AG04450 (cell line): ENCODE measurements around the gene OR7G2. TPM values are rescaled to one million over a fixed set of nuclear protein-coding genes. Genes with fewer than 3 reads are reported as not detected.

Experiments used
- CTCF ChIA-PET: fragments of 300-600, 350-600 bp; formaldehyde crosslinking; extraction: SDS; loops from one replicate; lab custom pipeline; 2022; ENCODE audit warnings: antibody characterized with exemption, inconsistent platforms; lab: Charles Lee
- POLR2A ChIA-PET: fragments of 350-600 bp; formaldehyde crosslinking; extraction: SDS; loops from one replicate; lab custom pipeline; 2021; ENCODE audit warnings: antibody characterized with exemption, inconsistent platforms; lab: Yijun Ruan, JAX
- DNase-seq: peaks from one replicate; pipeline ENCODE4 v3.0.0-alpha.2; 2011; ENCODE audit warnings: low read depth, low spot score
- H3K27ac ChIP-seq: one replicate; pipeline ENCODE4 v1.5.1; 2012; ENCODE audit warnings: low read depth, low read length, control low read depth
- H3K27me3 ChIP-seq: one replicate; pipeline ENCODE4 v1.6.0; 2012; ENCODE audit warnings: low read length; ENCODE audit not compliant: control insufficient read depth, insufficient read depth
- H3K4me3 ChIP-seq: 2 replicates; pipeline ENCODE4 v1.5.1; 2011; ENCODE audit warnings: mild to moderate bottlenecking, low read depth, low read length, control low read depth
- H3K9me3 ChIP-seq: 2 replicates; pipeline ENCODE4 v1.5.1; 2012; ENCODE audit warnings: low read length; ENCODE audit not compliant: control insufficient read depth, insufficient read depth
- polyA plus RNA-seq: library from polyadenylated mRNA; depleted of rRNA; stranded (reverse); fragments of >200 nt; gene quantifications from 2 replicates; pipeline ENCODE4 v1.2.3, GENCODE V29; 2011
- TF ChIP-seq, protein P1 (sequence below): IDR thresholded peaks from 2 replicates; pipeline ENCODE4 v1.5.1; 2011; ENCODE audit warnings: low read depth, low read length, control low read depth, inconsistent platforms

The OR7G2 gene
- polyA plus RNA-seq, 1 experiment, result not detected

DNA sequence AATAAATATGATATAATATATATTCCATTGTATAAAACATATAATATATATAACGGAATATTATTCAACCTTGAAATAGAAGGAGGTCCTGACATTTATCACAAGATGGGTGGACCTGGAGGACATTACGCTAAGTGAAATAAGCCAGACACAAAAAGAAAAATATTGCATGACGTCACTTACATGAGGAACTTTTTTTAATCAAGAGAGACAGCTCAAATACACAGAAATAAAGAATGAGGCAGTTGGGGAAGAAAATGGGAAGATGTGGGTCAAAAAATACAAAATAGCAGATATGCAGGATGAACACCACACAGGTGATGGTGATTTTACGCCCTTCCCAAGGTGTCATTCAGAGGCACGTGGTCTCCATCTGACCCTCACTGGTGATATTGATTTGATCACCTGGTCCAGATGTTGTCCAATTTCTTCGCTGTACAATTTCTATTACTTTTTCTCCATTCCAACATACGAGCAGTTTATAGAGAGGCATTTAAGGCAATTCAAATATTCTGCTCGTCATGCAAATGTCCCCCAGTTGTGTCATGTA is 32.4 kb upstream of the OR7G2 start:
- H3K4me3 ChIP-seq, result peak overlapping the region; percentile 68
- H3K27ac ChIP-seq, result no peak overlapping the region
- H3K9me3 ChIP-seq, result peaks cover 6% of the 10 kb centered on the region
- no peak for DNase-seq
- TF ChIP-seq, protein P1, sequence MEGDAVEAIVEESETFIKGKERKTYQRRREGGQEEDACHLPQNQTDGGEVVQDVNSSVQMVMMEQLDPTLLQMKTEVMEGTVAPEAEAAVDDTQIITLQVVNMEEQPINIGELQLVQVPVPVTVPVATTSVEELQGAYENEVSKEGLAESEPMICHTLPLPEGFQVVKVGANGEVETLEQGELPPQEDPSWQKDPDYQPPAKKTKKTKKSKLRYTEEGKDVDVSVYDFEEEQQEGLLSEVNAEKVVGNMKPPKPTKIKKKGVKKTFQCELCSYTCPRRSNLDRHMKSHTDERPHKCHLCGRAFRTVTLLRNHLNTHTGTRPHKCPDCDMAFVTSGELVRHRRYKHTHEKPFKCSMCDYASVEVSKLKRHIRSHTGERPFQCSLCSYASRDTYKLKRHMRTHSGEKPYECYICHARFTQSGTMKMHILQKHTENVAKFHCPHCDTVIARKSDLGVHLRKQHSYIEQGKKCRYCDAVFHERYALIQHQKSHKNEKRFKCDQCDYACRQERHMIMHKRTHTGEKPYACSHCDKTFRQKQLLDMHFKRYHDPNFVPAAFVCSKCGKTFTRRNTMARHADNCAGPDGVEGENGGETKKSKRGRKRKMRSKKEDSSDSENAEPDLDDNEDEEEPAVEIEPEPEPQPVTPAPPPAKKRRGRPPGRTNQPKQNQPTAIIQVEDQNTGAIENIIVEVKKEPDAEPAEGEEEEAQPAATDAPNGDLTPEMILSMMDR, result no peak
- ChIA-PET CTCF (no interaction called here), POLR2A (no interaction called here)
- no peaks in the 10 kb centered on the region for H3K27me3 ChIP-seq

DNA sequence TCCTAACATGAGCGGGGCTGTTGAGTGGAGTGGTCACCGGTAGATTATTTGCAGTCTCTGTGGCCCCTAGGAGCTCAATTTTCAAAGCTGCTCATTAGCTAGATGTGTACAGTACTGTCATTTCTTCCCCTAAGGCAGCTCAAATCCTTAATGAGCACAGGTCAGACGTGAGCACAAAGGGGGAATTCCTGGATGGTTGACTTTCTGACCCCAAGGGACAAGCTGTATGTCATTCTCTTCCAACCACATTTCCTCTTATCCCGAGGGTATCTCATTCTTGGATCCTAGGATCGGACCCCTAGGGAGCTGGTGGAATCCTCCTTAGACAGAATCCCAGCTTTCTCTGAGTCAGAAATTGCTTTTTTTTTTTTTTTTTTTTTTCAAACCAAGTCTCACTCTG is 25.1 kb upstream of the OR7G2 start:
- H3K27ac ChIP-seq, result no peak overlapping the region
- H3K9me3 ChIP-seq, result peaks cover 10% of the 10 kb centered on the region; the same call in 1 of the 2 replicates
- ChIA-PET CTCF (interaction anchor here (0.6 to 0.7 kb wide), 3 partner anchors 38 to 665 kb away, joined by 3 to 4 read pairs (median 4); no protein-coding TSS in a partner anchor), POLR2A (no interaction called here)
- DNase-seq, result no peak
- TF ChIP-seq, protein P1, result no peak
- no peak overlapping the region for H3K4me3 ChIP-seq
- no peaks in the 10 kb centered on the region for H3K27me3 ChIP-seq

DNA sequence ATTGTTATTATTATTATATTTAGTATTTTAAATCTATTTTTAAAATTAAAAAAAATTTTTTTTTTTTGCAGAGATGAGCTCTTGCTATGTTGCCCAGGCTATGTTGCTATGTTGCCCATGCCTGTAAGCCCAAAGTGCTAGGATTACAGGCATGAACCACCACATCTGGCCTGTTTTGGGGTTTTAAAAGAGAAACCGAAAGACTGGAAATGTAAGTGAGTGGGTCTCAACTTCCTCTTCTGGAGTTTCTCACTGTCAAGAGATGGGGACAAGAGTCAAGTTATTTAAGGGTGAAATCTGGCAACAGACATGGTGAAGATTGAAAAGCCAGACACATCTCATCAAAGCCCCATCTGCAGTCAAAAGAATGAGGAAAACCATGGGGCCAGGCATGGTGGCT is 23.7 kb upstream of the OR7G2 start:
- TF ChIP-seq, protein P1, result no peak
- DNase-seq, result no peak
- Histone ChIP-seq H3K4me3 (no peak overlapping the region), H3K27ac (no peak overlapping the region), H3K27me3 (no peaks in the 10 kb centered on the region), H3K9me3 (peaks cover 10% of the 10 kb centered on the region; the same call in 1 of the 2 replicates)
- CTCF ChIA-PET, result no interaction called here
- POLR2A ChIA-PET, result no interaction called here

DNA sequence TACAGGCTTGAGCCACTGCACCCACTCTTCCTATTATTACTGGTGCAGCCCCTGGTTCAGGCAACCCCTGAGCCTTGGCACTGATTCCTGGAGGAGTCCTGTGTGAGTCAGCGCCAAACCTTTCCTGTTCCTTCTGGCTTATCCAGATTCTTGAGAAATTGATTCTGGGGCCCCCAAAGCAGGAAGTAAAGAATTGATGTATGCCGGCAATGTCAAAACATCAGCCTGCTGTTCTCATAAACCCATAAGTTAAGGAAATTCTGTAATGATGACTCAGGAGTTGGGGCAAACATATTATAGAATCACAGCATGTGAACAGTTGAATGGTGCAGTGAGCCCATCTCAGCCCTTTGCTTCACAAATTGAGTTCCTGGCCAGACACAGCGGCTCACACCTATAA is 20.9 kb upstream of the OR7G2 start:
- peaks cover 10% of the 10 kb centered on the region; the same call in 1 of the 2 replicates for H3K9me3 ChIP-seq
- ChIA-PET CTCF (no interaction called here), POLR2A (no interaction called here)
- no peak overlapping the region for H3K4me3 ChIP-seq
- no peak for DNase-seq
- no peak overlapping the region for H3K27ac ChIP-seq
- H3K27me3 ChIP-seq, result no peaks in the 10 kb centered on the region
- TF ChIP-seq, protein P1, result no peak

DNA sequence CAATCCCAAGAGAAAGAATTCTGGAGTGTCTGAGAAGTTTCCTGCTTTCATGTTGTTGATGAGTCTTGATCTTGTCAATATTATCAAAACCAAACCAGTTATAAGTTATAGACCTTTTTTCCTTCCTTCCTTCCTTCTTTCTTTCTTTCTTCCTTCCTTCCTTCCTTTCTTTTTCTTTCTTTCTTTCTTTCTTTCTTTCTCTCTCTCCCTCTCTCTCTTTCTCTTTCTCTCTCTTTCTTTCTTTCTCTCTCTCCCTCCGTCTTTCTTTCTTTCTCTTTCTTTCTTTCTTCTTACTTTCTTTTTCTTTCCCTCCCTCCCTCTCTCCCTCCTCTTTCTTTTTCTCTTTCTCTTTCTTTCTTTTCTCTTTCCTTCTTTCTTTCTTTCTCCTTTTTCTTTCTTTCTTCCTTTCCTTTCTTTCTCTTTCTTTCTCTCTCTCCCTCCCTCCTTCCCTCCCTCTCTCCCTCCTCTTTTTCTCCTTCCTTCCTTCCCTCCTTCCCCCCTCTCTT is 19.7 kb upstream of the OR7G2 start, which contains the start of gene OR7G3:
OR7G3 (minus strand) TSS at position 51 of the 506 bp plus-strand sequence; CDS start at position 51, 0 bp downstream.
- Histone ChIP-seq H3K4me3 (no peak within 1 kb of the TSS), H3K27ac (no peak within 1 kb of the TSS), H3K27me3 (no peaks in the 10 kb centered on the region), H3K9me3 (peaks cover 10% of the 10 kb centered on the region; the same call in 1 of the 2 replicates)
- no peak for DNase-seq
- TF ChIP-seq, protein P1, result no peak
- ChIA-PET CTCF (no interaction called here), POLR2A (no interaction called here)
